Tibial nerve (tissue), 4 donors: ENCODE measurements around the gene GNG14. TPM values are rescaled to one million over a fixed set of nuclear protein-coding genes. Genes with fewer than 3 reads are reported as not detected.

Experiments used
- DNase-seq, 2 donors: peaks; one replicate each; pipeline ENCODE4 v3.0.0-alpha.2; 2019; ENCODE audit warnings: low spot score in 2 of 2
- H3K27ac ChIP-seq, 4 donors: fragments of 200-600 bp; sonication (generic) in 3 of 4; one replicate each; pipeline ENCODE4 v1.5.1; 2017 to 2019; ENCODE audit warnings: mild to moderate bottlenecking in 1 of 4
- H3K27me3 ChIP-seq, 2 donors: fragments of 200-600 bp; sonication (generic) in 1 of 2; one replicate each; pipeline versions ENCODE4 v1.5.1 to v1.6.0; 2017 to 2019
- H3K36me3 ChIP-seq, 3 donors: fragments of 200-600 bp; sonication (generic); one replicate each; pipeline ENCODE4 v1.5.1; 2018 to 2019
- H3K4me1 ChIP-seq, 4 donors: fragments of 200-600 bp; sonication (generic) in 3 of 4; one replicate each; pipeline ENCODE4 v1.5.1; 2017 to 2019
- H3K4me3 ChIP-seq, 4 donors: fragments of 200-600 bp; sonication (generic) in 3 of 4; one replicate each; pipeline ENCODE4 v1.5.1; 2017 to 2019; ENCODE audit warnings: mild to moderate bottlenecking in 1 of 4, moderate library complexity in 1 of 4
- H3K9me3 ChIP-seq, 4 donors: fragments of 200-600 bp; sonication (generic) in 3 of 4; one replicate each; pipeline ENCODE4 v1.5.1; 2017 to 2019
- EP300 ChIP-seq, 2 donors: sonication (generic); formaldehyde crosslinking; IDR thresholded peaks; one replicate each; pipeline ENCODE4 v1.6.1; 2017; ENCODE audit warnings: antibody characterized with exemption in 2 of 2, mild to moderate bottlenecking in 1 of 2
- POLR2A ChIP-seq, 2 donors: fragments of 450-650 bp; IDR thresholded peaks; one replicate each; pipeline ENCODE4 v1.6.1; 2017; ENCODE audit warnings: antibody characterized with exemption in 2 of 2, mild to moderate bottlenecking in 2 of 2, moderate library complexity in 2 of 2
- WGBS, 2 donors: methylation state at CpG; one replicate each; pipeline ENCODE4 v1.1.5; 2018; 5-methylcytosine and 5-hydroxymethylcytosine counted together
- total RNA-seq, 4 donors: library from RNA; depleted of rRNA; stranded (reverse); fragments of >200 nt; gene quantifications; one replicate each; pipeline ENCODE4 v1.1.0, GENCODE V29; 2016
- TF ChIP-seq, protein P1 (sequence below), 5 experiments: fragments of 200-600 bp in 3 of 5; fragments of 450-650 bp in 2 of 5; sonication (generic) in 3 of 5; IDR thresholded peaks; one replicate each; pipeline ENCODE4 v1.5.1; 2016 to 2019; ENCODE audit warnings: antibody characterized with exemption in 5 of 5, mild to moderate bottlenecking in 3 of 5, moderate library complexity in 2 of 5

The GNG14 gene
- total RNA-seq, 4 donors from 2014 or later, result not detected

- no peak for TF ChIP-seq POLR2A (IDR thresholded peaks at IDR 0.05)
- TF ChIP-seq, protein P1, sequence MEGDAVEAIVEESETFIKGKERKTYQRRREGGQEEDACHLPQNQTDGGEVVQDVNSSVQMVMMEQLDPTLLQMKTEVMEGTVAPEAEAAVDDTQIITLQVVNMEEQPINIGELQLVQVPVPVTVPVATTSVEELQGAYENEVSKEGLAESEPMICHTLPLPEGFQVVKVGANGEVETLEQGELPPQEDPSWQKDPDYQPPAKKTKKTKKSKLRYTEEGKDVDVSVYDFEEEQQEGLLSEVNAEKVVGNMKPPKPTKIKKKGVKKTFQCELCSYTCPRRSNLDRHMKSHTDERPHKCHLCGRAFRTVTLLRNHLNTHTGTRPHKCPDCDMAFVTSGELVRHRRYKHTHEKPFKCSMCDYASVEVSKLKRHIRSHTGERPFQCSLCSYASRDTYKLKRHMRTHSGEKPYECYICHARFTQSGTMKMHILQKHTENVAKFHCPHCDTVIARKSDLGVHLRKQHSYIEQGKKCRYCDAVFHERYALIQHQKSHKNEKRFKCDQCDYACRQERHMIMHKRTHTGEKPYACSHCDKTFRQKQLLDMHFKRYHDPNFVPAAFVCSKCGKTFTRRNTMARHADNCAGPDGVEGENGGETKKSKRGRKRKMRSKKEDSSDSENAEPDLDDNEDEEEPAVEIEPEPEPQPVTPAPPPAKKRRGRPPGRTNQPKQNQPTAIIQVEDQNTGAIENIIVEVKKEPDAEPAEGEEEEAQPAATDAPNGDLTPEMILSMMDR (IDR thresholded peaks at IDR 0.05), result no peak
- no peak for TF ChIP-seq EP300 (IDR thresholded peaks at IDR 0.05)
- 84 to 92% methylated on average over 4 to 6 of the region's 6 CpGs for WGBS, 2 donors
- no peak overlapping the region for H3K27ac ChIP-seq
- peaks cover 0 to 15% (median 7%) of the 10 kb centered on the region in 4 donors for H3K4me1 ChIP-seq
- H3K9me3 ChIP-seq, result no peaks in the 10 kb centered on the region
- no peaks in the 10 kb centered on the region for H3K27me3 ChIP-seq
- peaks cover 3 to 54% (median 12%) of the 10 kb centered on the region in 3 donors for H3K36me3 ChIP-seq
- H3K4me3 ChIP-seq, result no peak overlapping the region
- DNase-seq, result no peak
Measured at GRCh38 chr19:12652219-12652618, 35.6 kb upstream of the GNG14 start.

DNA sequence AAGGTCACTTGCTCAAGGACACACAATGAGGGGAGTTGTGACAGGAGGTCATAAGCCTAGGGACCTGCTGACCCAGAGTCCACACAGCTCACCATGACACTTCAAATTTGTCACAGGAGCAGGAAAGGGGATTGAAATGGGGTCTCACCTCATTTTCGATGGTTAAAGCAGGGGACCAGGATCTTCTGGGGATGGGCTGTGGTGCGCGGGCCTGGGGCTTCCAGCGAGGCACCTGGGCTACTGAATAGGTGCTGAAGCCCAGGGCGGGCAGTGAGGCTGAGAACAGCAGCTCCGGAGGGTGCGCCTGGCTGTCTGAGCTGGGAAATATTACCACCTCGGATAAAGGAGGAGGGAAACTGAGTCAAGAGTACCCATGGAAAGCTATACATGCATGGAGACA lies 32.3 kb upstream of the GNG14 start:
- Histone ChIP-seq H3K27ac (no peak overlapping the region), H3K4me3 (no peak overlapping the region), H3K36me3 (peaks cover 3 to 87% (median 18%) of the 10 kb centered on the region in 3 donors), H3K9me3 (no peaks in the 10 kb centered on the region), H3K27me3 (no peaks in the 10 kb centered on the region), H3K4me1 (no peaks in the 10 kb centered on the region)
- WGBS, 2 donors, result 95 to 96% methylated on average over 8 of the region's 8 CpGs
- DNase-seq, result no peak
- no peak for TF ChIP-seq POLR2A (IDR thresholded peaks at IDR 0.05)
- no peak for TF ChIP-seq EP300 (IDR thresholded peaks at IDR 0.05)
- TF ChIP-seq, protein P1 (IDR thresholded peaks at IDR 0.05), result no peak

DNA sequence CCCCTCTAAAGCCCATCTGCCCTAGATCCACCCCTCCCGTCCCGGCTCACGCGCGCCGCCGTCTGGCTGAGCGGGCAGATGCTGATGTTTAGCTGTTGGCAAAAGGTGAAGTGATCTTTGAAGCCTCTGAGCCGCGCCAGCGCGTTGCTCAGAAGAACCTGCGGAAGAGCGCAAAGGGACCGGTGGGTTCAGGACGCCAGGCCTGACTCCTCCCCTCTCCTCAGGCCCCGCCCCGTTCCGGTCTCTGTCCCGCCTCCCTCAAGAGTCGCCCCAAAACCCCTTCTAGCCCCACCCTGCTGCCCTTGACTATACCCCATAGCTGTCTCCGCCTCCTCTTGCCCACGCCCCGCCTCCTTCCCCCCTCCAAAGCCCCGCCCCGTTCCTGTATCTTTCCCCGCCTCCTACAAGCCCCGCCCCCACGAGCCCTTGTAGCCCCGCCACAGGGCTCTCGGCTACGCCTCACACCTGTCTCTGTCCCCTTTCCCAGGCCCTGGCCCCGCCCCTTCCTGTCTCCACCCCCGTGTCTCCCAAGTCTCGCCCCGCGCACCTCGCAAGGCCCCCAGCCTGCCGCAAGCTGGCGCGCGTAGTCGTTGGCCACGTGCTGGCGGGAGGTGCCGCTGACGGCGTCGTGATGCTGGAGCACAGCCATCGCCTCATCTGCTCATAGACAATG lies 30.8 kb upstream of the GNG14 start:
- TF ChIP-seq EP300 (IDR thresholded peaks at IDR 0.05) (no peak), POLR2A (IDR thresholded peaks at IDR 0.05) (no peak)
- TF ChIP-seq, protein P1 (IDR thresholded peaks at IDR 0.05), result no peak
- Histone ChIP-seq H3K4me1 (no peaks in the 10 kb centered on the region), H3K4me3 (no peak overlapping the region), H3K27me3 (no peaks in the 10 kb centered on the region), H3K36me3 (peaks cover 3 to 91% (median 25%) of the 10 kb centered on the region in 3 donors), H3K27ac (no peak overlapping the region), H3K9me3 (no peaks in the 10 kb centered on the region)
- WGBS, 2 donors, result 65 to 69% methylated on average over 50 of the region's 50 CpGs
- no peak for DNase-seq

GRCh38 chr19:12657966-12658365 lies 29.8 kb upstream of the GNG14 start:
- peaks cover 3 to 96% (median 33%) of the 10 kb centered on the region in 3 donors for H3K36me3 ChIP-seq
- no peaks in the 10 kb centered on the region for H3K4me1 ChIP-seq
- TF ChIP-seq, protein P1 (IDR thresholded peaks at IDR 0.05), result no peak
- TF ChIP-seq EP300 (IDR thresholded peaks at IDR 0.05), result no peak
- no peak for TF ChIP-seq POLR2A (IDR thresholded peaks at IDR 0.05)
- WGBS, 2 donors, result 93 to 95% methylated on average over 20 to 22 of the region's 22 CpGs
- H3K27ac ChIP-seq, result no peak overlapping the region
- no peak overlapping the region for H3K4me3 ChIP-seq
- no peak for DNase-seq
- no peaks in the 10 kb centered on the region for H3K9me3 ChIP-seq
- H3K27me3 ChIP-seq, result no peaks in the 10 kb centered on the region

GRCh38 chr19:12660980-12661379 lies 26.8 kb upstream of the GNG14 start:
- peaks cover 0 to 95% (median 34%) of the 10 kb centered on the region in 3 donors for H3K36me3 ChIP-seq
- WGBS, 2 donors, result 88 to 96% methylated on average over 12 of the region's 12 CpGs

More at GRCh38 chr19:12660980-12661379, 26.8 kb upstream of the GNG14 start:
- Histone ChIP-seq H3K27ac (no peak overlapping the region), H3K4me1 (peaks cover 0 to 18% (median 5%) of the 10 kb centered on the region in 4 donors), H3K4me3 (no peak overlapping the region), H3K27me3 (no peaks in the 10 kb centered on the region), H3K9me3 (no peaks in the 10 kb centered on the region)
- TF ChIP-seq EP300 (IDR thresholded peaks at IDR 0.05) (no peak), POLR2A (IDR thresholded peaks at IDR 0.05) (no peak)
- TF ChIP-seq, protein P1 (IDR thresholded peaks at IDR 0.05), result no peak
- no peak for DNase-seq
